HL-60 (cell line): Measurements from ENCODE around the gene C11orf98.
A peak's percentile ranks its signal among the peaks of the same experiment; 100 is the strongest.
"Not testable (repeated sequence)": the region's sequence is repeated elsewhere in the genome, so short reads cannot be mapped to it uniquely, and the experiment has no call there.

Experiments used
- DNase-seq, 2 experiments: peaks; one replicate each; pipeline ENCODE4 v3.0.0-alpha.2; 2010 to 2020; ENCODE audit warnings: low read depth in 1 of 2, low spot score in 1 of 2
- H3K27ac ChIP-seq: fragments of 250-450 bp; sonication (Bioruptor Pico); replicated peaks from 2 replicates; pipeline ENCODE4 v1.5.1; 2020; ENCODE audit warnings: mild to moderate bottlenecking, moderate library complexity
- H3K27me3 ChIP-seq: fragments of 250-450 bp; sonication (Bioruptor Pico); 2 replicates; pipeline ENCODE4 v1.5.1; 2021; ENCODE audit warnings: mild to moderate bottlenecking, moderate library complexity; ENCODE audit not compliant: insufficient read depth, poor library complexity, severe bottlenecking
- H3K4me3 ChIP-seq: replicated peaks from 2 replicates; pipeline ENCODE4 v1.5.1; 2011; ENCODE audit warnings: mild to moderate bottlenecking, control low read depth, low read length; ENCODE audit not compliant: insufficient read depth
- GABPA ChIP-seq: IDR thresholded peaks from 2 replicates; pipeline ENCODE4 v1.6.1; 2012; ENCODE audit warnings: low read depth
- POLR2AphosphoS5 ChIP-seq: IDR thresholded peaks from 2 replicates; pipeline ENCODE4 v1.6.1; 2012; ENCODE audit warnings: low read depth
- SPI1 ChIP-seq: IDR thresholded peaks from 2 replicates; pipeline ENCODE4 v1.6.1; 2012; ENCODE audit warnings: low read depth, mild to moderate bottlenecking, borderline replicate concordance
- TF ChIP-seq, protein P1 (sequence below): IDR thresholded peaks from 2 replicates; pipeline ENCODE4 v1.6.1; 2012; ENCODE audit warnings: low read depth; ENCODE audit not compliant: insufficient replicate concordance
- TF ChIP-seq, protein P2 (sequence below): IDR thresholded peaks from one replicate; pipeline ENCODE4 v1.5.1; 2011; ENCODE audit warnings: low read length, control low read depth, inconsistent platforms; ENCODE audit not compliant: insufficient read depth

The C11orf98 gene

GRCh38 chr11:62677156-62677555 lies 12.1 kb upstream of the C11orf98 start:
- no peak for DNase-seq
- no peak for TF ChIP-seq SPI1
- TF ChIP-seq, protein P1, sequence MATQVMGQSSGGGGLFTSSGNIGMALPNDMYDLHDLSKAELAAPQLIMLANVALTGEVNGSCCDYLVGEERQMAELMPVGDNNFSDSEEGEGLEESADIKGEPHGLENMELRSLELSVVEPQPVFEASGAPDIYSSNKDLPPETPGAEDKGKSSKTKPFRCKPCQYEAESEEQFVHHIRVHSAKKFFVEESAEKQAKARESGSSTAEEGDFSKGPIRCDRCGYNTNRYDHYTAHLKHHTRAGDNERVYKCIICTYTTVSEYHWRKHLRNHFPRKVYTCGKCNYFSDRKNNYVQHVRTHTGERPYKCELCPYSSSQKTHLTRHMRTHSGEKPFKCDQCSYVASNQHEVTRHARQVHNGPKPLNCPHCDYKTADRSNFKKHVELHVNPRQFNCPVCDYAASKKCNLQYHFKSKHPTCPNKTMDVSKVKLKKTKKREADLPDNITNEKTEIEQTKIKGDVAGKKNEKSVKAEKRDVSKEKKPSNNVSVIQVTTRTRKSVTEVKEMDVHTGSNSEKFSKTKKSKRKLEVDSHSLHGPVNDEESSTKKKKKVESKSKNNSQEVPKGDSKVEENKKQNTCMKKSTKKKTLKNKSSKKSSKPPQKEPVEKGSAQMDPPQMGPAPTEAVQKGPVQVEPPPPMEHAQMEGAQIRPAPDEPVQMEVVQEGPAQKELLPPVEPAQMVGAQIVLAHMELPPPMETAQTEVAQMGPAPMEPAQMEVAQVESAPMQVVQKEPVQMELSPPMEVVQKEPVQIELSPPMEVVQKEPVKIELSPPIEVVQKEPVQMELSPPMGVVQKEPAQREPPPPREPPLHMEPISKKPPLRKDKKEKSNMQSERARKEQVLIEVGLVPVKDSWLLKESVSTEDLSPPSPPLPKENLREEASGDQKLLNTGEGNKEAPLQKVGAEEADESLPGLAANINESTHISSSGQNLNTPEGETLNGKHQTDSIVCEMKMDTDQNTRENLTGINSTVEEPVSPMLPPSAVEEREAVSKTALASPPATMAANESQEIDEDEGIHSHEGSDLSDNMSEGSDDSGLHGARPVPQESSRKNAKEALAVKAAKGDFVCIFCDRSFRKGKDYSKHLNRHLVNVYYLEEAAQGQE = no peak
- TF ChIP-seq, protein P2, sequence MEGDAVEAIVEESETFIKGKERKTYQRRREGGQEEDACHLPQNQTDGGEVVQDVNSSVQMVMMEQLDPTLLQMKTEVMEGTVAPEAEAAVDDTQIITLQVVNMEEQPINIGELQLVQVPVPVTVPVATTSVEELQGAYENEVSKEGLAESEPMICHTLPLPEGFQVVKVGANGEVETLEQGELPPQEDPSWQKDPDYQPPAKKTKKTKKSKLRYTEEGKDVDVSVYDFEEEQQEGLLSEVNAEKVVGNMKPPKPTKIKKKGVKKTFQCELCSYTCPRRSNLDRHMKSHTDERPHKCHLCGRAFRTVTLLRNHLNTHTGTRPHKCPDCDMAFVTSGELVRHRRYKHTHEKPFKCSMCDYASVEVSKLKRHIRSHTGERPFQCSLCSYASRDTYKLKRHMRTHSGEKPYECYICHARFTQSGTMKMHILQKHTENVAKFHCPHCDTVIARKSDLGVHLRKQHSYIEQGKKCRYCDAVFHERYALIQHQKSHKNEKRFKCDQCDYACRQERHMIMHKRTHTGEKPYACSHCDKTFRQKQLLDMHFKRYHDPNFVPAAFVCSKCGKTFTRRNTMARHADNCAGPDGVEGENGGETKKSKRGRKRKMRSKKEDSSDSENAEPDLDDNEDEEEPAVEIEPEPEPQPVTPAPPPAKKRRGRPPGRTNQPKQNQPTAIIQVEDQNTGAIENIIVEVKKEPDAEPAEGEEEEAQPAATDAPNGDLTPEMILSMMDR = no peak
- H3K27ac ChIP-seq = no peak overlapping the region; the same call in 1 of the 2 replicates
- H3K4me3 ChIP-seq = no peak overlapping the region
- H3K27me3 ChIP-seq = no peaks in the 10 kb centered on the region

GRCh38 chr11:62676698-62677097 lies 11.7 kb upstream of the C11orf98 start:
- H3K27me3 ChIP-seq = no peaks in the 10 kb centered on the region
- DNase-seq = no peak
- no peak for TF ChIP-seq POLR2AphosphoS5
- no peak for TF ChIP-seq SPI1
- TF ChIP-seq, protein P2 = no peak
- no peak overlapping the region for H3K4me3 ChIP-seq
- H3K27ac ChIP-seq = no peak overlapping the region

DNA sequence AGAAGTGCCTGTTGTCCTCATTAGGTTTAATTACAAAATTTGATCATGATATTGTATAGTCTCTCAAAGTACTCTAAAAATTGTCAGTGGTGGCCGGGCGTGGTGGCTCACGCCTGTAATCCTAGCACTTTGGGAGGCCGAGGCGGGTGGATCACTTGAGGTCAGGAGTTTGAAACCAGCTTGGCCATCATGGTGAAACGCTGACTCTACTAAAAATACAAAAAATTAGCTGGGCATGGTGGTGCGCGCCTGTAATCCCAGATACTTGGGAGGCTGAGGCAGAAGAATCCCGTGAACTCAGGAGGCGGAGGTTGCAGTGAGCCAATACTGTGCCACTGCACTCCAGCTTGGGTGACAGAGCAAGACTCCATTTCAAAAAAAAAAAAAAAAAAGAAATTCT lies 10.4 kb upstream of the C11orf98 start:
- H3K27ac ChIP-seq, DNase-seq: not testable (repeated sequence)

GRCh38 chr11:62673196-62673525 lies 8.2 kb upstream of the C11orf98 start:
- TF ChIP-seq, protein P1 = no peak
- TF ChIP-seq SPI1 (no peak), POLR2AphosphoS5 (no peak), GABPA (no peak)
- TF ChIP-seq, protein P2 = no peak
- peak overlapping the region; percentile 67 for H3K4me3 ChIP-seq
- H3K27ac ChIP-seq = peak overlapping the region; percentile 97
- DNase-seq = no peak
- H3K27me3 ChIP-seq = no peaks in the 10 kb centered on the region

More for the DNA sequence above, 10.4 kb upstream of the C11orf98 start:
- not testable (repeated sequence) for H3K27me3 ChIP-seq, H3K4me3 ChIP-seq
